Kidney capillary endothelial cell (primary cell): ENCODE measurements around the gene CNIH2.
"Not testable (repeated sequence)": the region's sequence is repeated elsewhere in the genome, so short reads cannot be mapped to it uniquely, and the experiment has no call there.

Experiments used
- DNase-seq: peaks from one replicate; pipeline ENCODE4 v3.0.0-alpha.2; 2018; ENCODE audit warnings: low spot score

The CNIH2 gene

DNA sequence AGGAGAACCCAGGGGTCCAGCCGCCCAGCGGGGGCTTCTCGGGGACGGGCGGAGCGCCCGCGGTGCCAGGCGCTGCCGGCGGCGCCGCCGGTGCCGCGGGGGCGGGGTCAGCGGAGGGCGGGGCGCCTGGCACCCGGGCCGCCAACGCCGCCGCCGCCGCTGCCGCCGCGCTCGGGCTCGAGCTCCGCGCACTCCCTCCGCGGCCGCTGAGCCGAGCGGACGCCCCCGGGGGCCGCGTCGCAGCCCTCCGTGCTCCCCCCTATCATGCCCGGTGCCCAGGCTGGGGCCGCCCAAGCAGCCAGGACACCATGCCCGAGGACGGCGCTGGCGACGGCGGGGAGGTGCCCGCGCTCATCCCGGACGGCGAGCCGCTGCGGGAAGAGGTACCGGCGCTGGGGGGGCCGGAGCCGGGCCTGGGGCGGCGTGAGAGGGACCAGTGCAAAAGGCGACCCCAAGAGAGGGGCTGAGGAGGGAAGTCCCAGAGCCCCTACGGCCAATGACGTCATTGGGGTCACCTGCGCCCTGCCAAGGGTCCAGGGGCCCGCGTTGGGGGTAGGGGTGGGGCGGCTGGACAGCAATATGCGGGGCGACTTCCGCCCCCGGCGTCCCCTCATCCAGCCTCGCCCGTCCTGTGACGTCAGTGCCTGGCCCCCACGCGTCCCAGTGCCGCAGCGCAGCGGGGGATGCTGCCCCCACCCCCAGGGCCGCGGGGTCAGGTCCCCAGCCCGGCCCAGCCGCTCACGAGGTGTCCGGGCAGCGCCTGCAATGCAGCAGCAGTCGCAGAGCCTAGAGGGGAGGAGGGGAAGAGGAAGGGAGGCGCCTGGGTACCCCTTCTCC, 13.9 kb downstream of the CNIH2 start, which contains the start of gene TMEM151A:
Gene TMEM151A, plus strand, starts transcription at position 189 of the 837 bp plus-strand sequence. Its CDS starts 120 bp downstream, at position 309.
- no peak for DNase-seq

DNA sequence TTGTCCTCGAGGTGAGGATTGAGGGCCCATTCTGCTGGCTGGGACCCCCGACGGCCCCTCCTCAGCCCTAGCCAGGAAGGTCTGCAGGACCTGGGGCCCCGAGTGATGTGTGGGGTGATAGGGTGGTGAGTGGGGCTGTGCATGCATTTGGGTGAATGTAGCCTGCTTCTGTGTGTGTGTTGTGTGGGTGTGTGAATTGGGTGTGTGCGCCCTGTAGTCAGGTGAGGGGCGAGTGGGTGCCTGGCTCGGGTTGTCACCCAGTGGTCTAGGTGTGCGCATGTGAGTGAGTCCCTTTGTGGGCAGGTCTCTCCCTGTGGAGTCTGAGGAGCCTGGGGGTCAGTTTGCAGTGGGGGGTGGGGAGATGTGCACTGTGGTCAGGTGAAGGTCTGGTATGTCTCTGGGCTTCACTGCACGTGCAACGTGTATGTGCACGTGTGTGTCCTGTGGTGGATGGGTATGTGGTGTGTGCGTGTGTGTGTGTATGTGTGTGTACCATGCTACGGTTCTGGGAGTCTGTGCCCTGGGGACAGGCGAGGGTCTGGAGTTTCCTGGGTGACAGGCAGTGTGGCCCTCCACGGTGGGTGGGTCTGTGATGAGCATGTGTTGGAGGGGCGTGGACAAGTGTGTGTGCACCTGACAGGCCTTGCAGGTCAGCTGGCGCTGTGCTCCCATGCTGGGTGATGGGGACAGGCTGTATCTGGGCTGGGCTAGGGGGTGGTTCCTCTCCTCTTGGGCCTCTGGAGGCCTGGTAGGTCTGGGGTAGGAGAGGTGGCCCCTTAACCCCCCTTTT, 14.8 kb downstream of the CNIH2 start:
- DNase-seq, result no peak

DNA sequence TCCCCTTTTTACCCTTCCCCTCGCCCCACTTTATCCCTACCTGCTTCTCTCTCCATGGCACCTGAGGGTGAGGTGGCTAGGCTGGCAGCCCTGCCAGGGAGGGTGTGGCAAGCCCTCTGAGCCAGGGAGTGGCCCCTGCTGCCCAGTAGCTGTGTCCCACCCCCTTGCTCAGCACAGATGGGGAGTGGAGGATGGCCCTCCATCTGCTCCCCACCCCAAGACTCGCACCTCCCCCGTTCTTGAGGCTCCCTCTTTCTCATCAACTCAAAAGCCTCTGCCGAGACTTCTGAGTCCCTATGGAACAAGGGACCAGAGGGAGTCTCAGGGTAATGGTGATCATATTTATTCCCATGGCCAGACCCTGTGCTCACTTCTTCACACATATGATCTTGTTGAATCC, 15.4 kb downstream of the CNIH2 start:
- no peak for DNase-seq

DNA sequence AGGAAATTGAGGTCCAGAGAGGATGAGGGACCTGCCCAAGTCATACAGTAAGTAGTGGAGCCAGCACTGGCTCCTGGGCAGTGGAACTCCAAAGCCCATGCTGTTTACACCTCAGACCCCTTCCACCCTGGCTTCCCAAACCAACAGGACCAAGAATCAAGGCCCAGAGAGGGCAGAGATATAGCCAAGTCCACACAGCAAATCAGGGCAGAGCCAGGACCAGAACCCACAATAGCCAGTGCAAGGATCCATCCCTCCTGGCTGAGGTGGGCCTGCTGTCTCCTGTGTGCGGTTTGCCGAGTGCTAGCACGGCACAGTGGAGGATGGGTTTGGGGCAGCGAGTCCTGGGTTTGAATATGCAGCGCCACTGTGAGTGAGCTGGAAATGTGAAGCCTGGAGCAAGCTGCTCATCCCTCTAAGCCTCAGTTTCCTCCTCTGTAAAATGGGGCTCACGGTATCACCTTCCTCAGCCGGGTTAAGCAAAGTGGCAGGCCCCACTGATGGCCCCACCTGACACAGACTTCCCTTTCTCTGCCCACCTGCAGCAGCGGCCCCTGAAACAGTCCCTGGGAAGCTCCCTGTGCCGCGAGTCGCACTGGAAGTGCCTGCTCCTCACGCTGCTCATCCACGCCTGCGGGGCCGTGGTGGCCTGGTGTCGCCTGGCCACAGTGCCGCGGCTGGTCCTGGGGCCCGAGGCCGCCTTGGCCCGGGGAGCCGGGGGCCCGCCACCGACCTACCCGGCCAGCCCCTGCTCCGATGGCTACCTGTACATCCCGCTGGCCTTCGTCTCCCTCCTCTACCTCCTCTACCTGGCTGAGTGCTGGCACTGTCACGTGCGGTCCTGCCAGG, 16.0 kb downstream of the CNIH2 start:
- DNase-seq, result no peak

DNA sequence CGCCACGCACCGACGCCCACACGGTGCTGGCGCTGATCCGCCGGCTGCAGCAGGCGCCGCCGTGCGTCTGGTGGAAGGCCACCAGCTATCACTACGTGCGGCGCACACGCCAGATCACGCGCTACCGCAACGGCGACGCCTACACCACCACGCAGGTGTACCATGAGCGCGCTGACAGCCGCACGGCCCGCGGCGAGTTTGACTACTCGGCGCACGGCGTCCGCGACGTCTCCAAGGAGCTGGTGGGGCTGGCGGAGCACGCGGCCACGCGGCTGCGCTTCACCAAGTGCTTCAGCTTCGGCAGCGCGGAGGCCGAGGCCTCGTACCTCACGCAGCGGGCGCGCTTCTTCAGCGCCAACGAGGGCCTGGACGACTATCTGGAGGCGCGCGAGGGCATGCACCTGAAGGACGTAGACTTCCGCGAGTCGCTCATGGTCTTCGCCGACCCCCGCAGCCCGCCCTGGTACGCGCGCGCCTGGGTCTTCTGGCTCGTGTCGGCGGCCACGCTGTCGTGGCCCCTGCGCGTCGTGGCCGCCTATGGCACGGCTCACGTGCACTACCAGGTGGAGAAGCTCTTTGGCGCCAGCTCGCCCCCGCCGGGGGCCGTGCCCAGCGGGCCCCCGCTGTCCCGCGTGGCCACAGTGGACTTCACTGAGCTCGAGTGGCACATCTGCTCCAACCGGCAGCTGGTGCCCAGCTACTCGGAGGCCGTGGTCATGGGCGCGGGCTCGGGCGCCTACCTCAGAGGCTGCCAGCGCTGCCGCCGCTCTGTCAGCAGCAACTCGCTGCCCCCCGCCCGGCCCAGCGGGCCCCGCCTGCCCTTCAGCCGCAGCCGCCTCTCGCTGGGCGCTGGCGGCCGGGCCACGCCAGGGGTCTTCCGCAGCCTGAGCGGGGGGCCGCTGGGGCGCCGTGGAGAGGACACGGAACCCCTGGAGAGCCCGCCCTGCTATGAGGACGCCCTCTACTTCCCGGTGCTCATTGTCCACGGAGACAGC, 16.9 kb downstream of the CNIH2 start:
- no peak for DNase-seq

DNA sequence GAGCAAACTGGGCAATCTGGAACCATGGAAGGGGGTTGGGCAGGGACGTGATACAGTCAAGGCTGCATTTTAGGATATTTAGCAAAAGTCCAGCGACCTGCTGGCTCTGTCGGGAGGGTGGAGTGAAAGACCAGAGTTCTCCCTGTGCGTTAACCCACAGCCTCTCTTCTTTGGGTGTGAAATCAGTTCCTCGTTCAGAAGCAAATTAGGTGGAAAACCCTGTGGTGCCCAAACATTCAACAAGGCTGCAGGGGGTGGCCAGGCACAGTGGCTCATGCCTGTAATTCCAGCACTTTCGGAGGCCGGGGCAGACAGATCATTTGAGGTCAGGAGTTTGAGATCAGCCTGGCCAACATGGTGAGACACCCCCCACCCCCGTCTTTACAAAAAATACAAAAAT, 19.6 kb downstream of the CNIH2 start:
- DNase-seq, result no peak

DNA sequence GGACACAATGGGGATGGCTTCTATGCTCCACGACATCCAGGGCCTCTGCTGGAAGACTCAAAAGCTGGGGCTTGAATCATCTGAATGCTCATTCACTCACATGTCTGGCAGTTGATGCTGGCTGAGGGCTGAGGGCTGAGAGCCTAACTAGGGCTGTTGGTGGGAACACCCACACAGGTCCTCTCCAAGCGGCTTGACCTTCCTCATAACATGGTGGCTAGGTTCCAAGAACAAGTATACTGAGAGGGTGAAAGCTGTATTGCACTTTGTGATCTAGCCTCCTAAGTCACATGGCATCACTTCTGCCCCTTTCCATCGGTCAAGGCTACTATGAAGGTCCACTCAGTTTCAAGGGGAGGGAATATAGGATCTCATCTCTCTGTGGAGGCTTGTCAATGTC, 21.2 kb downstream of the CNIH2 start:
- no peak for DNase-seq

DNA sequence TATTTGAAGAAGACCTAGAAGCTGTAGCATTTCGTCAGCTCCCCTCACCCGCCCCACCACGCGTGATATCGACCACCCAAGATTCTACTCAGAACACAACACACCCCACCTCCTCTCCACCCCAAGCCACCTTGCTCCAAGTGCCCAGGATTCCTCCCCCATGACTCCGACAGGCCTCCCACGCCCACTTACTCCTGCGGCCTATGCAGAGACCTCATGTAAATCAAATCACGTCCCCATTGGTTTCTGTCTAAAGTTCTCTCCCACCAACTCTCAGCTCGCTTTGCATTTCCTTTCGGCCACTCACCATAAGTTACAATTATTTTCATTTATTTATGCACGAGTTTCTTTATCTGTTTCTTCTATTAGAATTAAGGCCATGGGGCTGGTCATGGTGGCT, 24.7 kb downstream of the CNIH2 start:
- DNase-seq, result no peak

DNA sequence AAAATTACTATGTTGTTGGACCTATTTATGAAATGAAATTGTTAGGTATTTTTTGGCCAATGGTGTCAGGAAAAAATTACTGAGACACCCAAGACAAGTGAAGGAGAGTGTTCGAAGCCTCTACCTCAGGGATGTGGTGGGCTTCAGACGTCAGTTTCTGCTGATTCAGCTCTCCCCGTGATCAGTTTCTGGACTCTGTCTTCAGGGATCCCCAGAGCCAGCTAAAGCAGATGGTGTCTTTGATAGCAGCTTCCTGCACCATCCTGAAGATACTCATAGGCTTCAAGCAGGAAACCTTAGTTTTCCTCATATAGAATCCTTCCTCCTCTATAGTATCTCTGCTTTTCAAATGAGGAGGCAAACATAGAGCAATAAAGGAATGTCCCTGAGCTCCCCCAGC, 31.5 kb downstream of the CNIH2 start:
- DNase-seq, result no peak

DNA sequence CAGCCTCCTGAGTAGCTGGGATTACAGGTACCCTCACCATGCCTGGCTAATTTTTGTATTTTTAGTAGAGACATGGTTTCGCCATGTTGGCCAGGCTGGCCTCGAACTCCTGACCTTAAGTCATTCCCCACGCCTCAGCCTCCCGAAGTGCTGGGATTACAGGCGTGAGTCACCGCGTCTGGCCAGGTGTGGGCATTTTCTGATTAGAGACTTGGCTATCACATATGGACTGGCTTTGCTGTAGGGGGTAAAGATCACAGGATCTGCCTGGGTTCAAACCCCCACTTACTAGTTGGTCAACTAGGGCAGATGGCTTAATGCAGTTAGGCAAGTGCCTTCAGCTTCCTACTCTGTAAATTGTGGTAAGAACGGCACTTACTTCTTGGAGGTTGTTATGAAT, 32.3 kb downstream of the CNIH2 start:
- no peak for DNase-seq

DNA sequence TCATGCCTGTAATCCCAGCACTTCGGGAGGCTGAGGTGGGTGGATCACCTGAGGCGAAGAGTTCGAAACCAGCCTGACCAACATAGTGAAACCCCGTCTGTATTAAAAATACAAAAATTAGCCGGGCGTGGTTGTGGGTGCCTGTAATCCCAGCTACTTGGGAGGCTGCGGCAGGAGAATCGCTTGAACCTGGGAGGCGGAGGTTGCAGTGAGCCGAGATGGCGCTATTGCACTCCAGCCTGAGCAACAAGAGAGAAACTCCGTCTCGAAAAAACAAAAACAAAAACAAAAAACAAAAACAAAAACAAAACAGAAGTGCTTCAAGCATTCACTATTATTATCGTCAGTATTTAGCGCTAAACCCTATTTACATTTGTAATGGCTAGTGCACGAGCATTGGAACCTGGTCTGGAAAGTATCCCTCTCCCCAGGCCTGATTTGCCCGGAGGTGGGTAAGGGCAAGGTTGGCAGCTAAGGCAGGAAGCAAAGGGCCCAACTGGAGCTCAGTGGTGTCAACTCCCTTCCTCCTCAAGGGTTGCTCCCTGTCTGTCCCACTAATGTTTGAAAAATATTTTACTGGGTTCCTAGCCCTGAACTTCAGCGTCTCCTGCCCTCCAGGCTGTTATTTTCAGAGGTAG, 32.9 kb downstream of the CNIH2 start:
- DNase-seq, result not testable (repeated sequence)

DNA sequence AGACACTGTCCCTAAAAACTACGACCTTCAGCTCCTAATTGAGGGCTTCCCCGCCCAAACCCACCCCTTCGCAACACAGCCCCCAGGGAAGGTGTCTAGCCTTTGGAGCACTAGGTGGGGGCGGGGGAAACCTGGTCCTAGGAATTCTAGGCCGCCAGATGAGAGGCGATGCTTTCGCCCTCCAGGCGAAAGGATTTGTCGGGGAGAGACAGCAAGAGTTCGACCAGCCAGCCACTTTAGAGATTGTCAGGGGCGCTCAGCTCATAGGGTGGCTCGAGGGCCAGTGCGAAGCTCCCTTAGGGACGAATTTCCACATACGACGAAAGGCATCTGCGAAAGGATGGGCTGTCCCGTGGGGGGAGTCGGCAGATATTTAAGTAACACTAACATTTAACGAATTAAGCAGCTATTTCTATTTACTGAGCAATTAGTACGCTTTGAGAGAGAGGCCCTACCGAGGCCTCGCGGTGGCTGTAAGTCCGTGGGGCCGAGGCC, 33.5 kb downstream of the CNIH2 start:
- no peak for DNase-seq

DNA sequence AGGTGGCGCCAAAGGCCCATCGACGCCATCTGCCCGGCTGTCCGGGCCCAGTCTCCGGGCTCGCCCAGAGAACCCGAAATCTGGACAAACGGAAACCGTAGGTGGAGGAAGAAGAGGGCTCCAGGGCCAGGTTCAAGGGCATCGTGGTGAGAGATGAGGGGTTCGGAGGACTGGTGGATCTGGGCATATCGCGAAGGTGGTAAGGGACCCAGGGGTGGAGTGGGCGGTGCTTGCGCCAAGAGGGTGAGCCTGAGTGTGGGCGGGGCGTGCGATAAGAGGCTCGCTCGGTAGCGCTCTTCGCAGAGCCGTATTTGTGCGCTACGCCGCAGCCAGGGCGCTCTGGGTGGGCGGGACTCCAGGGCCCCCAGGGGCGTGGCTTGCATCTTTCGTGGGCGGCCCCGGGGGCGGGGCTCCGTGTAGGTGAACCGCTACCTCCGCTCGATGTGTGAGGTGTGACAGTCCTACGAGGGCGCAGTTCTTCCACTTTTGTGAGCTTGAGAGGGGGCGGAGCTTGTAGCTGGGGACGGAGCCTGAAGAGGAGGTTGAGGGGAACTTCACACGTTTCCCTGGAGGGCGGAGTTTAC, 34.1 kb downstream of the CNIH2 start:
- DNase-seq, result peak; percentile 85

DNA sequence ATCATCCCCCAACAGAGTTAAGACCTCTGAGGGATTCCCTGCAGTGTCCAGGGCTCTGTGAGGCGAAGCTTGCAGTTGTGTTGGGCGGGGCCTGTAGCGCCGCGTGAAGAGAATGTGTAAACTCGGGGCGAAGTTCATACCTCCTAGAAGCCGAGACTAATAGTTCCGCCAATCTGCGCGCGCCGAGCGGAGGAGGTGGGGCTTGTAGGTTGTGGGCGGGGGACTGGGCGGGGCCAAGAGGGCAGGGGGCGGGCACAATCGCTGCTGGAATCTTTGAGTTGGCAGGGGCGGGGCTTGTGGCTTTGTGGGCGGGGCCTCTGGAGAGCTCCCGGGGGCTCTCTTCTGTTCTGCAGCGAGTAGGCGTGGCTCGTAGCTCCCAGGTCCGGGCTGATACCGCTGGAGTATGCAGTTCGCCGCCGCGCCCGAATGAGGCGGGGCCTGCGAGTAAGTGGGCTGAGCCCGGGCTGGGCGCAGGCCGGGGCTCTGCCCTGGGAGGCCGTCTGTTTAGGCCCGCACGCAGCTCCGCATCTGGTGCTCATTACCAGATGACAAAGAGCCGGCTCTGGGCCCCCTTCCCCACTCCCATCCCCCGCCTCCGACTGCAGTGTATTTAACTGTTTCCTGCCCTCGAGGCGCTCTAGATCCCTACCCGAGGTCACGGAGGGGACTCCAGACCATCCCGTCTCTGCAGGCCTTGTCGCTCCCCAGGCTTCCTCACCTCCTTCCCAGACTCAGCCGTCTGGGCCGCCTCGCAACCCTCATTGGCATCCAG, 34.8 kb downstream of the CNIH2 start:
- peak; percentile 95 for DNase-seq

DNA sequence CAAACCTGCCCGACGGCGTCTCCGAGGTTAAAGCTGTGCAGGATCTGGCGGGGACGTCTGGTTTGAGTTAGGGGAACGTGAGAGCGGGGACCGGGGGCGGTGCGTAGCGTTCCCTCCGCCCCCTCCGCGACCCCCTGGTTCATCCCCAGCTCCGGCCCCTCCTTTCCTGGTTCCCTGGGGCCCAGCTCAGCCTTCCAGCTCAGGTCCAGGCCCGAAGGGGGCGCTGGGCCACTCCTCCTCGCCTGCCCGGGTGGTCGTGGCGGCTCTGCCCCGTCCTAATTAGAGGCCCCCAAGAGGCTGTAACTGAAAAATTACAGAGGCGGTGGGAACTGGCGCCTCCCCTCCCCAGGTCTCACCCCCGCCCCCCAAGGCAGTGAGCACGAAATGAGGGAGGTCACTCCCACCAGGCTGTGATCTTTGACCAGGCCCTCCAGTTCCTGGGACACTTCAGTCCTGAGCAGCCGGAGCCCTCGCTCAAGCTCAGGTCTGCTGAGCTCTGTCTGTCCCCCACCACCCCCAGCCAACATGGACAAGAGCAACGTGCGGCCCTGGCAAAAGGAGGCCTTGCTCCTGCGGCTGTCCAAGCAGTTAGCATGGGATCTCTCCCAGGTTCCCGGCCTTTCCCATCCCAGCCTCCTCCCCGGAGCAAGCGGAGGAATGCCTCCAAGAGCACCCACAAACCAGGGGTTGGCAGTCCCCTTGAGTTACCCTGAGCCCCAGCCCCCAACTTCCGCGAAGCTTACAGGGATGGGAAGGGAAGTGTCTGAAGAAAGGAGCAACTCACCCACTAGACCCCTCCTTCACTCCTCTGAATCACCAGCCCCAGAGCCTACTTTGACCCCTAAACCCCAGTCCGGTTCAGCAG, 35.6 kb downstream of the CNIH2 start:
- DNase-seq, result no peak

DNA sequence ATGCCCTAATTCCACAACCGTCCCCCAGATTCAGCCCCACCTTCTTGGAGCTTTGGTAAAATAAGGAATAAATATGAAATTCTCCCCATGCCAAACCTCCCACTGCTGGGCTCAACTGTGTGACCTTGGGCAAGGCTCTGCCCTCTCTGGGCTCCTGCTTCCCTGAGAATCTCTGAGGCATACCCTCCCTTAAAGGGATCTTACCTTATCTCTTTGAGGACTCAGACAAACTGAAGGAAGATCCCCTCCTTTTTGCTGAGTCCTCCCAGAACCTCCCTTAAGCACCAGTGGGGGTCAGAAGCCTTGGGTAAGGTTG, 36.2 kb downstream of the CNIH2 start:
- DNase-seq, result no peak

DNA sequence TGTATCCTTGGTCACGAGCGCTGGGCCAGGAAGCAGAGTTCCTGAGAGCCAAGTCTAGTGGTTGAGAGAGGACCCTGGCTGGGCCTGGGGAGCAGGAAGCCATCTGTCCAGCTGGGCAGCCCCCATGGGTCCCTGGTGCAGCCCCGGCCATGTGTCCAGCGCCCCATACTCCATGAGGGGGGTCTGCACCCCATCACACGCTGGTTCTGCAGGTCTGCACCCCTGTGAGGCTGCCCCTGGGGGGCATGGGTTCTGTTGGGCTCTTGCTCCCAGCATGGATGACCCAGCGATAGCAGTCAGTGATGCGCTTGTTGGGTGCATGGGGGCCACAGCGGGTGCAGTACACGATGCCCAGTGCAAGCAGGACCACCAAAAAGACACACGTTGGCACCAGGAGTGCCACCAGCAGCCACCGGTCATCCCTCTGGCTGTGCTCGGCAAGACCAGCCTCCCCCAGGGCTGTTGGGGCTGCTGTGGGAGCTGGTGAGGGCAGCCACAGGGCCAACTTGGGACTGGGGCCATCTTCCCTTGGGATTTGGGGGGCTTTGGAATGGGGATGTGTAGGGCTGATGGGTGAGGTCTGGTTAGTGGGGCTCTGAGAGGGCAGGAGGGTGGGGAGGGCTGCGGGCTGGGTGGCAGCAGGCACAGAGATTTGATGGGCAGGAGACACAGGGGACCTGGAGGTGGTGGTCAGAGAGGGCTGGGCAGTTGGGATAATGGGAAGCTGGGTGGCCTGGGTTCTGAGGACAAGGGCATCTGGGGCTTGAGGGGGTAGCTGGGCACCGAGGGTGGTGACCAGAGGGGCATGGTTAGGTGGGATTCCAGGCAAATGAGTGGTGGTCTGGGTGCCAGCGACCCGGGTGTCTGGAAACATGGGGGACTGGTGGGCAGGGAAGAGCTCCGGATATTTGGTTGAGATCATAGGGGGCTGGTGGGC, 36.9 kb downstream of the CNIH2 start:
- DNase-seq, result no peak
